Subcutaneous adipose tissue (tissue), 4 donors: Measurements from ENCODE around the gene ARHGAP4. TPM values are rescaled to one million over a fixed set of nuclear protein-coding genes. Genes with fewer than 3 reads are reported as not detected.

Source experiments
- total RNA-seq, 4 donors: library from RNA; depleted of rRNA; stranded (reverse); fragments of >200 nt; gene quantifications; one replicate each; pipeline ENCODE4 v1.1.0, GENCODE V29; 2016
- TF ChIP-seq, protein P1 (sequence below): fragments of 450-650 bp; IDR thresholded peaks from one replicate; pipeline ENCODE4 v1.5.1; 2016; ENCODE audit warnings: low read depth, mild to moderate bottlenecking, control low read depth, antibody characterized with exemption, moderate library complexity

ARHGAP4 gene
- total RNA-seq, 4 donors from 2014 or later, result 8.5 to 37.4 (median 28.2) TPM

DNA sequence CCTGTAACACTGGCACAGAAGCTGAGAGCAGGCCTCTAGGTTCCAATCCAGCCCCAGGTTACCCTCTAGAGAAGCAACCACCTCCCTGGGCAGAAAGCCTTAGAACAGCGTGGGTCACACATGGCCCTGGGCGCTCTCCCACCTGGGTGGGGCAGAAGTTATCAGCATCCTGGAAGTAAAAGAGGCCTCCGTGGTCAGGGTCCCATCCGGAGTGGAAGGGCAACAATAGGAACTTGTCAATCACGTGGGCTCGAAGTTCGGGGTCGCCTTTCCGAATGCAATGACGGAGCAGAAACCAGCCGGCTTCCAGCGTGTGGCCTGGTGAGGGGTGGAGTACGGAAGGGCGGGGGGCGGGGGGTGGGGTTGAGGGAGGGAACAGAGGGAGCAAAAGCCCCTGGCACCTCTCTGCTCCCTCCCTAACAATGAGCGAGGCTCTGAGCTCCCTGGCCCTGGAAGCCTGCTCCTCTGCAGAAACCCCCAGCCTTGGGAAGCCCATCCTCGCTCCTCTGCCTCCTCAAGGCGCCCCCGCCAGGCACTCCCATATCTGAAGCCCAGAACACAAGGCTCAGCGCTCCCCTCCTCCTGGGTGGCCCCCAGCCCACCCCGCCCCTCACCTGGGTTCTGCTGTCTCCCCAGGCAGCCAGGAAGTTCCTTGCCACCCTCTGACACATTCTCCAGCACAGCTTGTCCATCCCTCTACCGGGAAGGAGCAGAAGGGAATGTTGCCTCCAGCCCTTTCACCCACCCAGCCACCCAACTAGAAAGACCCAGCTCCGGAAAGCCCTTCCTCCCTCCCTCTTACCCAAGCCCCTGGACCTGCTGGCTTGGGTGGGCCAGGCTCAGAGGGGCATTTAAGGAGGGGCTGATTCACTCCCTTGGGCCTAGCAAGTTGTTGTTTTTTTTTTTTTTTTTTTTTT lies 15.5 kb upstream of the ARHGAP4 start:
- TF ChIP-seq, protein P1, sequence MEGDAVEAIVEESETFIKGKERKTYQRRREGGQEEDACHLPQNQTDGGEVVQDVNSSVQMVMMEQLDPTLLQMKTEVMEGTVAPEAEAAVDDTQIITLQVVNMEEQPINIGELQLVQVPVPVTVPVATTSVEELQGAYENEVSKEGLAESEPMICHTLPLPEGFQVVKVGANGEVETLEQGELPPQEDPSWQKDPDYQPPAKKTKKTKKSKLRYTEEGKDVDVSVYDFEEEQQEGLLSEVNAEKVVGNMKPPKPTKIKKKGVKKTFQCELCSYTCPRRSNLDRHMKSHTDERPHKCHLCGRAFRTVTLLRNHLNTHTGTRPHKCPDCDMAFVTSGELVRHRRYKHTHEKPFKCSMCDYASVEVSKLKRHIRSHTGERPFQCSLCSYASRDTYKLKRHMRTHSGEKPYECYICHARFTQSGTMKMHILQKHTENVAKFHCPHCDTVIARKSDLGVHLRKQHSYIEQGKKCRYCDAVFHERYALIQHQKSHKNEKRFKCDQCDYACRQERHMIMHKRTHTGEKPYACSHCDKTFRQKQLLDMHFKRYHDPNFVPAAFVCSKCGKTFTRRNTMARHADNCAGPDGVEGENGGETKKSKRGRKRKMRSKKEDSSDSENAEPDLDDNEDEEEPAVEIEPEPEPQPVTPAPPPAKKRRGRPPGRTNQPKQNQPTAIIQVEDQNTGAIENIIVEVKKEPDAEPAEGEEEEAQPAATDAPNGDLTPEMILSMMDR, result no peak

DNA sequence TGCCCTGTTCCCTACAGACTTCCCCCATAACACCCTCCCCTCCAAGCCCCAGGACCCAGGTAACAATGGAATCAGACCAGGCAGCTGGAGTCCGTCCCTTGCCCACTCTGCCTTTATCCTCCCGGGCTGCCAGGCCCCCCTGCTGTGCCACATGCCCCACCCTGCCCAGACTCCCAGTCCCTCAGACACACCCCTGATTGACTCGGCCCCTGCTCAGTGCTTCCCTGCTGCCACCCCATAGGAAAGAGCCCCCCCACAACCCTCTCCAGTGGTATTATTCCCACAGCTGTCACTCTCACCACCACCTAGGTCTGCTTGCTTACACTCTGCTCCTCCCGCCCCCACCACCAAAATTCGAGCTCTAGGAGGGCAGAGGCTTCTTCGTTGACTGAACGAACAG lies 13.5 kb upstream of the ARHGAP4 start:
- TF ChIP-seq, protein P1, result no peak

DNA sequence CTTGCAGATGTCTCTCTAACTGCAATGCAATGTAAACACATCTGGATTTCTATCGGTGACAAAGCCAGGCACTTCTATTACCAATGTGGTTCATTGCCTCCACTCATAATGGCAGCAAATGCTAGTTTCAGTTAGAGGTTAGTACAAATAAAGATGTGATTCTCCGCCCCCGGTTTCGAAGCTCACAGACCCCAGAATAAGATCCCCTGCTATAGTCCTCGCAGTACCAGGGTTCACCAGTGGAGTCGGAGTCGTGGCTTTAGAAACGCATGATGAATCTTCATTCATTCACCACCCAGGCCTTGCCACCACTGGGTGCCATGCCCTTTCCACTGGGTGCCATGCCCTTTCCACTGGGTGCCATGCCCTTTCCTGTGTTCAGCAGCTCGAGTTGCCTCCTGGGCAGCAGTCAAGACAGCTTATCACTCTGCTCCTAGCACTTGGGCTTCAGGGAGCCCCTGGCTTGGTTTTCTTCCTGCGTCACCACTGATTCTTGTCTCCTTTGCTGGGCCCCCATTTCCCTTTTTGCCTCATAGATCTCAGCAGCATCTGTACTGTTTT lies 12.2 kb upstream of the ARHGAP4 start:
- TF ChIP-seq, protein P1, result no peak

DNA sequence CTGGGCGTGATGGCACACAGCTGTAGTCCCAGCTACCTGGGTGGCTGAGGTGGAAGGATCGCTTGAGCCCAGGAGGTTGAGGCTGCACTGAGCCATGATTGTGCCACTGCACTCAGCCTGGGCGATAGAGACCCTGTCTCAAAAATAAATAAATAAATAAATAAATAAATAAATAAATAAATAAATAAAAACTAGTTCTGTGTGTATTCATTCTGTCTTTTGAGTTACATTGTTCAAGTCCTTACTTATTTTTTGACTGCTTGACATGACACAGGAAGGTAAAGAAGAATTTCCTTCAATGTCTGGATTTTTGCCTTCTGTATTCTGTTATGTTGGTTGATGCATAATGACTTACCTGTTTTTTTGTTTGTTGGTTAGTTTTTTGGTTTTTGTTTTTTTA lies 11.0 kb upstream of the ARHGAP4 start:
- TF ChIP-seq, protein P1, result no peak

DNA sequence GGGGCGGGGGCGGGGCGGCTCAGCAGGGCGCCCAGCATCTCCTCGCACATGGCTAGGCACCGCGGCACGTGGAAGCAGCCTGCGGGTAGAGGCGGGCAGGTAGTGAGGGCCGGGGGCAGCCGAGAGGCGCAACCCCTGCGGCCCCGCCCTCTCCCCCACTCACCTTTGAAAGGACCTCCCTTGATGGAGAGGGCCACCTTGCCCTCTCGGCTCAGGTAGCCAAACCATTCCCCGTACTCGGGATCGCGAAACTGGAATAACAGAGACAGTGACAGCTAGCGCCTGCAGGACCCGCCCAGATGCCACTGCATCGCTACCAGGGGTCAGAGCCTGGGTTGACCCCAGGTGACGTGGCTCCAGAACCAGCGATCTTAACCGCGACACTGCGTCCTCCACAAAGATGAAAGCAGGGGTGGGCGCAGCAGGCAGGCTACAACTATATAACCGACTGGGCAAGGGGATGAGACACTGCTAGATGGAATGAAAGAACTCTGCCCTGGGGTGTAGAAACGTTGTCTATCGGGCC lies 9.3 kb upstream of the ARHGAP4 start:
- TF ChIP-seq, protein P1, result no peak

GRCh38 chrX:153934762-153935325 lies 8.8 kb upstream of the ARHGAP4 start, which contains the start of gene NAA10:
NAA10 (minus strand) TSS chrX:153935037; CDS start chrX:153934904, 133 bp downstream.
- TF ChIP-seq, protein P1, result no peak
